ENCODE data around the gene PDSS2. TPM values are rescaled to one million over a fixed set of nuclear protein-coding genes. Genes with fewer than 3 reads are reported as not detected.

The PDSS2 gene
- polyA plus RNA-seq, 1 donor (not counting 4 experiments of a cell fraction or from before 2014, with no cell fraction given): 12.5 TPM

DNA sequence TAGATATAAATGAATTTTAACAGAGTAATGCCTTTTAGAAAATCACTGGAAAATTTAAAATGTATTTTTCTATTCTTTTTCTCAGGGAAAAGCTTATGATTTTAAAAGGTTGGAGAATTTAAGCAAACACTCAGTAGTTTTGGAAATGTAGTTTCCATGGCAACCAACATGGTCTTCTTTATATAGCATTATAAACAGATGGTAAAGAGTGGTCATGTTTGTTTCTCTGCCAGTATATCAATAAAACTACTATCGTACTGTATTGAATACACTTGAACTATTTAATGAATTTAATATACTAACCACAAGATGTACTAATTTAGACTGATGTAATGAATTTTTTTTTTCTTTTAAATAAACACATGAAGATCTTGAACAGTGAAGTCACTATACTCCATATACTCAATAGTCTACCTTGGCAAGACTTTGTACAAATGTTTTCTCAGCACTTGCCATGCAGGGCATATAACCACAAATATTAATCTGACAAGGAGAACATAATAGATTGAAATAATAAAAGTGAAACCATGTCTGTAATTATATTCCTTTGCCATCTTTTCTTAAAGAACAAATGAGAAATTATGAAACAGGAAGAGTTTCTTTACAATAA, 105.5 kb downstream of the PDSS2 start:
- Histone ChIP-seq H3K9ac (ENCODE audit: control insufficient read depth, extremely low read depth, insufficient read depth, low read length) (no peak overlapping the region), H3K4me2 (ENCODE audit: control insufficient read depth, extremely low read depth, insufficient read depth, low read depth, low read length) (no peak overlapping the region), H4K20me1 (ENCODE audit: control insufficient read depth, extremely low read depth, insufficient read depth, low read length) (no peaks in the 10 kb centered on the region), H3K27me3 (ENCODE audit: control insufficient read depth, extremely low read depth, insufficient read depth, low read length) (no peaks in the 10 kb centered on the region), H3K4me1 (ENCODE audit: control insufficient read depth, extremely low read depth, insufficient read depth, low read length) (no peaks in the 10 kb centered on the region), H3K36me3 (ENCODE audit: control insufficient read depth in 2 of 2, extremely low read depth in 1 of 2, insufficient read depth in 2 of 2, low read length in 2 of 2) (no peaks in the 10 kb centered on the region), H3K79me2 (ENCODE audit: control insufficient read depth, insufficient read depth, low read length) (no peaks in the 10 kb centered on the region), H3K4me3 (ENCODE audit: control insufficient read depth in 2 of 3, extremely low read depth in 1 of 3, insufficient read depth in 2 of 3, low read depth in 1 of 3, low read length in 3 of 3) (no peak overlapping the region), H3K27ac (ENCODE audit: control insufficient read depth, insufficient read depth, low read length) (no peak overlapping the region), H2AFZ (ENCODE audit: control insufficient read depth, low read length) (no peak overlapping the region), H3K9me3 (ENCODE audit: control insufficient read depth, low read depth, low read length) (no peaks in the 10 kb centered on the region), H3K9me1 (ENCODE audit: control insufficient read depth, extremely low read depth, insufficient read depth, low read length) (no peaks in the 10 kb centered on the region)
- DNase-seq (ENCODE audit: low read depth, low spot score): no peak
- no peak for FAIRE-seq
- dilution Hi-C loops (cut with MboI; ENCODE audit: extremely low pct_ligation_motif_present, low sequenced_read_pairs): no loop called here
- TF ChIP-seq CTCF (optimal IDR thresholded peaks at IDR 0.05 in 1 of 3, IDR thresholded peaks at IDR 0.05 in 1 of 3, conservative IDR thresholded peaks at IDR 0.05 in 1 of 3; ENCODE audit: extremely low read depth in 1 of 3, insufficient read depth in 2 of 3, low read length in 3 of 3) (no peak), EZH2 (IDR thresholded peaks at IDR 0.05; ENCODE audit: low read length) (no peak)

- Histone ChIP-seq H3K4me1 (ENCODE audit: control insufficient read depth, extremely low read depth, insufficient read depth, low read length) (no peaks in the 10 kb centered on the region), H3K9me3 (ENCODE audit: control insufficient read depth, low read depth, low read length) (no peaks in the 10 kb centered on the region), H3K27ac (ENCODE audit: control insufficient read depth, insufficient read depth, low read length) (no peak overlapping the region), H3K9me1 (ENCODE audit: control insufficient read depth, extremely low read depth, insufficient read depth, low read length) (no peaks in the 10 kb centered on the region), H3K4me2 (ENCODE audit: control insufficient read depth, extremely low read depth, insufficient read depth, low read depth, low read length) (no peak overlapping the region), H3K27me3 (ENCODE audit: control insufficient read depth, extremely low read depth, insufficient read depth, low read length) (no peaks in the 10 kb centered on the region), H2AFZ (ENCODE audit: control insufficient read depth, low read length) (no peak overlapping the region), H3K79me2 (ENCODE audit: control insufficient read depth, insufficient read depth, low read length) (no peaks in the 10 kb centered on the region), H4K20me1 (ENCODE audit: control insufficient read depth, extremely low read depth, insufficient read depth, low read length) (no peaks in the 10 kb centered on the region), H3K36me3 (ENCODE audit: control insufficient read depth in 2 of 2, extremely low read depth in 1 of 2, insufficient read depth in 2 of 2, low read length in 2 of 2) (no peaks in the 10 kb centered on the region), H3K9ac (ENCODE audit: control insufficient read depth, extremely low read depth, insufficient read depth, low read length) (no peak overlapping the region), H3K4me3 (ENCODE audit: control insufficient read depth in 2 of 3, extremely low read depth in 1 of 3, insufficient read depth in 2 of 3, low read depth in 1 of 3, low read length in 3 of 3) (no peak overlapping the region)
- no peak for DNase-seq (ENCODE audit: low read depth, low spot score)
- dilution Hi-C loops (cut with MboI; ENCODE audit: extremely low pct_ligation_motif_present, low sequenced_read_pairs): no loop called here
- no peak for FAIRE-seq
- TF ChIP-seq EZH2 (IDR thresholded peaks at IDR 0.05; ENCODE audit: low read length) (no peak), CTCF (optimal IDR thresholded peaks at IDR 0.05 in 1 of 3, IDR thresholded peaks at IDR 0.05 in 1 of 3, conservative IDR thresholded peaks at IDR 0.05 in 1 of 3; ENCODE audit: extremely low read depth in 1 of 3, insufficient read depth in 2 of 3, low read length in 3 of 3) (no peak)
These were observed 111.1 kb downstream of the PDSS2 start for GRCh38 chr6:107348224-107348623.

All from keratinocyte (primary cell).